Natural killer cell (primary cell): Measurements from ENCODE around the gene TBC1D22A. TPM values are rescaled to one million over a fixed set of nuclear protein-coding genes. Genes with fewer than 3 reads are reported as not detected.

Experiments
- ATAC-seq, 3 donors: fragments of 150-1000 bp in 2 of 3; fragments of 200-7000 bp in 1 of 3; cut with Tn5 transposase; 1 replicate in 1 of 3; 2 replicates in 2 of 3; pipeline ENCODE4 v1.10.0; 2021; ENCODE audit warnings: mild to moderate bottlenecking in 2 of 3, moderate library complexity in 2 of 3
- DNase-seq, 2 donors: peaks; one replicate each; pipeline versions ENCODE4 v3.0.0 to v3.0.0-alpha.2; 2013 to 2021; ENCODE audit warnings: mixed read lengths in 1 of 2
- H3K27ac ChIP-seq: one replicate; pipeline ENCODE4 v1.5.1; 2013; ENCODE audit warnings: mild to moderate bottlenecking, low read length
- H3K27me3 ChIP-seq: one replicate; pipeline ENCODE4 v1.6.1; 2013; ENCODE audit warnings: low read length; ENCODE audit not compliant: control insufficient read depth, insufficient read depth
- H3K36me3 ChIP-seq: one replicate; pipeline ENCODE4 v1.6.1; 2013; ENCODE audit warnings: low read length; ENCODE audit not compliant: control insufficient read depth, insufficient read depth
- H3K4me1 ChIP-seq: one replicate; pipeline ENCODE4 v1.6.1; 2013; ENCODE audit warnings: low read length; ENCODE audit not compliant: control insufficient read depth, insufficient read depth
- H3K4me3 ChIP-seq: one replicate; pipeline ENCODE4 v1.5.1; 2013; ENCODE audit warnings: low read length
- H3K9me3 ChIP-seq: one replicate; pipeline ENCODE4 v1.6.1; 2013; ENCODE audit warnings: low read length; ENCODE audit not compliant: control insufficient read depth, insufficient read depth
- H3K27ac Mint-ChIP-seq, 2 donors: one replicate each; pipeline ENCODE4 v1.8.0; 2022; ENCODE audit warnings: mild to moderate bottlenecking in 2 of 2, mixed read lengths in 2 of 2, moderate library complexity in 1 of 2
- H3K27me3 Mint-ChIP-seq, 2 donors: one replicate each; pipeline ENCODE4 v1.8.0; 2022; ENCODE audit warnings: low read depth in 2 of 2, mixed read lengths in 2 of 2
- H3K36me3 Mint-ChIP-seq: one replicate; pipeline ENCODE4 v1.8.0; 2022; ENCODE audit warnings: mixed read lengths
- H3K4me1 Mint-ChIP-seq, 2 donors: one replicate each; pipeline ENCODE4 v1.8.0; 2022; ENCODE audit warnings: mixed read lengths in 2 of 2
- H3K4me3 Mint-ChIP-seq: one replicate; pipeline ENCODE4 v1.8.0; 2022; ENCODE audit warnings: mild to moderate bottlenecking, moderate library complexity, mixed read lengths
- H3K9me3 Mint-ChIP-seq, 2 donors: one replicate each; pipeline ENCODE4 v1.8.0; 2022; ENCODE audit warnings: mixed read lengths in 2 of 2
- CTCF ChIP-seq: fragments of 200-600 bp; IDR thresholded peaks from one replicate; pipeline ENCODE4 v1.8.0; 2022; ENCODE audit warnings: antibody characterized with exemption
- WGBS: methylation state at CpG from one replicate; pipeline ENCODE4 v1.1.7; 2013; ENCODE audit warnings: missing lambda C conversion rate; ENCODE audit not compliant: insufficient coverage; 5-methylcytosine and 5-hydroxymethylcytosine counted together
- intact Hi-C: fragments of 100-400 bp; cut with micrococcal nuclease; formaldehyde crosslinking; loops from one replicate; pipeline ENCODE4 v1.14.2; 2022
- total RNA-seq, 4 donors: library from RNA; stranded (reverse); fragments of 120-200 nt in 1 of 4; gene quantifications; one replicate each; pipeline versions ENCODE4 v1.2.3 to v1.2.4, GENCODE V29; 2013 to 2022

The TBC1D22A gene
- total RNA-seq, 3 donors from 2014 or later (not counting 1 experiment from before 2014, with no cell fraction given), result 47.4 to 53.7 (median 53.2) TPM

DNA sequence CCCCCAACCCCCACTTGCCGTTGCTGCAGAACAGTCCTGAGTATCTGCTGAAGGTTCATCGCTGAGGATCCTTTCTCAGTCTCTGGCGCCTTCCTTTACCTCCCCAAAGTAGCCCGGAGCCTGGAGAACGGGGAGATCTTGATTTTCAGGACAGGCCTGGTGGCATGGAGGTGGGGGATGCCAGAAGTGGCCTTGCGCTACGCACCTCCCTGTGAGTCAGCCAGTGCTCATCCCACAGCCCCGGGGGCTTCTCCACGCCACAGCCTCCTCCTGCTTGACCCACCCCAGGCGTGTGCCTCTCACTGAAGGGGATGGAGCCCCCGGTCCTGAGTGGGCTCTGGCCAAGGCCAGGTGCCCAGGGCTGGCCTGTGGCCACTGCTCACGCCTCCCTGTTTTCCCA is 339.6 kb downstream of the TBC1D22A start:
- peaks cover 9 to 21% of the 10 kb centered on the region in 2 donors for H3K4me1 Mint-ChIP-seq
- DNase-seq, result no peak
- no peaks in the 10 kb centered on the region for H3K9me3 Mint-ChIP-seq
- H3K4me3 ChIP-seq, result no peak overlapping the region
- intact Hi-C loops, result no loop called here
- no peak overlapping the region for H3K27ac ChIP-seq
- H3K27me3 ChIP-seq, result no peaks in the 10 kb centered on the region
- WGBS, result over 99% methylated on average over 12 of the region's 12 CpGs
- no peaks in the 10 kb centered on the region for H3K36me3 Mint-ChIP-seq
- H3K36me3 ChIP-seq, result no peaks in the 10 kb centered on the region
- no peaks in the 10 kb centered on the region for H3K4me1 ChIP-seq
- H3K27me3 Mint-ChIP-seq, result no peaks in the 10 kb centered on the region
- H3K4me3 Mint-ChIP-seq, result no peak overlapping the region
- ATAC-seq, result no peak
- no peak for TF ChIP-seq CTCF
- no peaks in the 10 kb centered on the region for H3K9me3 ChIP-seq
- H3K27ac Mint-ChIP-seq, result no peak overlapping the region

DNA sequence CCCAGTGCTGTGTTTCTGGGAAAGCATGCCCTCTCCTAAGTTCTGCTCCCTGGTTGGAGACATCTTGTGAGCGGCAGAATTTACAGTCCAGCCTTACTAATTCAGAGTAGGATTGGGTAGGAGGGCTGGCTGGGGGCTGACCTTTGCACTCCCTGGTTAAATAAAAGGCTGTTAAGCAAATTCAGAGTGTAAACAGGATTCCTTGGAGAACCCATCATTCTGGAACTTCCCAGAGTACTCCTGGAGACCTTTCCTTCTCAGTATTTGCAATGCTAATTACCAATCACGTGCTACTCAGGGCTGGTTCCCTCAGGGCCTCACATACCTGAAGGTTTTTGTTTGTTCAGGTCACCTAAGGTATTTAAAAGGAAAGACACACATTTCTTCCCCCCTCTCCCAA is 340.2 kb downstream of the TBC1D22A start:
- Histone ChIP-seq H3K27ac (no peak overlapping the region), H3K4me3 (no peak overlapping the region), H3K9me3 (no peaks in the 10 kb centered on the region), H3K27me3 (no peaks in the 10 kb centered on the region), H3K36me3 (no peaks in the 10 kb centered on the region), H3K4me1 (no peaks in the 10 kb centered on the region)
- no peak overlapping the region for H3K27ac Mint-ChIP-seq
- H3K27me3 Mint-ChIP-seq, result no peaks in the 10 kb centered on the region
- ATAC-seq, result no peak
- peaks cover 5 to 19% of the 10 kb centered on the region in 2 donors for H3K4me1 Mint-ChIP-seq
- 89% methylated on average over 2 of the region's 2 CpGs for WGBS
- H3K9me3 Mint-ChIP-seq, result no peaks in the 10 kb centered on the region
- intact Hi-C loops, result no loop called here
- no peak for DNase-seq
- no peaks in the 10 kb centered on the region for H3K36me3 Mint-ChIP-seq
- TF ChIP-seq CTCF, result no peak
- no peak overlapping the region for H3K4me3 Mint-ChIP-seq

DNA sequence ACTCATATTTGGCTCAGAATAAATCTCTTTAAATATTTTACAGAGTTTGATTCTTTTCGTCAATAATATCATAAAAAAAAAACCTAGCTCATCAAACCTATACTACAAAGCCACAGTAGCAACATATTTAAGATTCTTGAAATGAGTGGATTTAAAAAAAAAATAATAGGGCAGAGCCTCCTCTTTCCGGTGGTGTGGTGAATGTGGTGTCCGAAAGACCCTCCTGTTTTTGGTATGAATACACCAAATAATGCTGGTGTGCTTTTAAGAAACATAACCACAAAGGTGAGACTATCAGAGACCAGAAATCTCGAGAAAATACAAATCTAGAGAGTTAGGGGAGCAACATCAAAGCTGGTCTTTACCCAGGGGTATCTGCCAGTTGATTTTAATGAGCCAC is 342.6 kb downstream of the TBC1D22A start:
- Histone ChIP-seq H3K4me3 (no peak overlapping the region), H3K4me1 (no peaks in the 10 kb centered on the region), H3K9me3 (no peaks in the 10 kb centered on the region), H3K36me3 (no peaks in the 10 kb centered on the region), H3K27me3 (no peaks in the 10 kb centered on the region), H3K27ac (no peak overlapping the region)
- WGBS, result 87% methylated on average over 3 of the region's 4 CpGs
- no peaks in the 10 kb centered on the region for H3K36me3 Mint-ChIP-seq
- intact Hi-C loops, result no loop called here
- peaks cover under 1 to 11% of the 10 kb centered on the region in 2 donors for H3K4me1 Mint-ChIP-seq
- ATAC-seq, result no peak
- no peak overlapping the region for H3K4me3 Mint-ChIP-seq
- no peak for DNase-seq
- no peak for TF ChIP-seq CTCF
- H3K27ac Mint-ChIP-seq, result no peak overlapping the region
- no peaks in the 10 kb centered on the region for H3K27me3 Mint-ChIP-seq
- no peaks in the 10 kb centered on the region for H3K9me3 Mint-ChIP-seq

GRCh38 chr22:47106806-47107205 is 344.4 kb downstream of the TBC1D22A start:
- H3K4me1 Mint-ChIP-seq, result peaks cover 0 to 15% of the 10 kb centered on the region in 2 donors

More at GRCh38 chr22:47106806-47107205, 344.4 kb downstream of the TBC1D22A start:
- H3K27me3 Mint-ChIP-seq, result no peaks in the 10 kb centered on the region
- ATAC-seq (no peak), DNase-seq (no peak)
- Histone ChIP-seq H3K27ac (no peak overlapping the region), H3K9me3 (no peaks in the 10 kb centered on the region), H3K36me3 (peaks cover 6% of the 10 kb centered on the region), H3K4me1 (no peaks in the 10 kb centered on the region), H3K27me3 (no peaks in the 10 kb centered on the region), H3K4me3 (no peak overlapping the region)
- 98% methylated on average over 5 of the region's 5 CpGs for WGBS
- intact Hi-C loops, result no loop called here
- no peak overlapping the region for H3K4me3 Mint-ChIP-seq
- H3K9me3 Mint-ChIP-seq, result no peaks in the 10 kb centered on the region
- TF ChIP-seq CTCF, result no peak
- H3K36me3 Mint-ChIP-seq, result no peaks in the 10 kb centered on the region
- H3K27ac Mint-ChIP-seq, result no peak overlapping the region
